GM19240 (cell line): ENCODE data around the gene RRP36.
"Not testable (repeated sequence)": the region's sequence is repeated elsewhere in the genome, so short reads cannot be mapped to it uniquely, and the experiment has no call there.

Source experiments
- DNase-seq: peaks from one replicate; pipeline ENCODE4 v3.0.0; 2011; ENCODE audit warnings: low spot score; ENCODE audit not compliant: insufficient read length

The RRP36 gene, protein sequence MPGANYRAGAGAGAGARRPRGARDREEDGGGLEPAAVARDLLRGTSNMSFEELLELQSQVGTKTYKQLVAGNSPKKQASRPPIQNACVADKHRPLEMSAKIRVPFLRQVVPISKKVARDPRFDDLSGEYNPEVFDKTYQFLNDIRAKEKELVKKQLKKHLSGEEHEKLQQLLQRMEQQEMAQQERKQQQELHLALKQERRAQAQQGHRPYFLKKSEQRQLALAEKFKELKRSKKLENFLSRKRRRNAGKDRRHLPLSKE

DNA sequence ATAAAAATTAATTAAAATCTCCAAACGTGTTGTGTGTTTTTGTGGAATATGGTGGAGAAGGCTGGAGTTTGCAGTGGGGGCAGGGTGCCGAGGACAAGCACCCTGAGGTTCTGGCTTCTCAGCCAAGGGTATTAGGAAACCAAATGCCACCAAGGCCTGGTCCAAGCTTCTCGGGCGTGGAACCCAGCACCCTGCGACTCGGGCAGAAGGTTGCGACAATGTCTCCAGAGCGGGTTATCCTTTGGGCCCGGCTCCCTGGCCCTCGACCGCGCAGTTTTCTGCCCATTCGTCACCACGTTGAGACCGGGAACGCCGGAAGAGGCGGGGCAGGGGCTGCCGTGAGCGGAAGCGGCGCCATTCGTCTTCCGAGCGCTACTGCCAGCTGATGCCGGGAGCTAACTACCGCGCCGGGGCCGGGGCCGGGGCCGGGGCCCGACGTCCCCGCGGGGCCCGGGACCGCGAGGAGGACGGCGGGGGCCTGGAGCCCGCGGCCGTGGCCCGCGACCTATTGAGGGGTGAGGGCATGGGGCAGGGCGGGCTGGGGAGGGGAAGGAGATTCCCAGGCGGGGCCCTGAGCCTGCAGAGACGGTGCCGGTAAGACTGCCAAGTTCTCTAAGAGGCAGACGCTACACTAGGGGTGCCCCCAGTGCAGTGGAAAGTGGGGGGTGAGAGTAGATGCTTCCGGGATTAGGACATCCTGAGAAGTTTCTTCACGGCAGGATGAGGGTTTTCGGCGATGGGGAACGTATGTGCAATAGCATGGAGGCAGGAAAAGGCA lies at the start of gene RRP36:
Gene RRP36, plus strand, starts transcription at position 354 of the 778 bp plus-strand sequence. Its CDS starts 32 bp downstream, at position 386.
- peak; percentile 77 for DNase-seq

DNA sequence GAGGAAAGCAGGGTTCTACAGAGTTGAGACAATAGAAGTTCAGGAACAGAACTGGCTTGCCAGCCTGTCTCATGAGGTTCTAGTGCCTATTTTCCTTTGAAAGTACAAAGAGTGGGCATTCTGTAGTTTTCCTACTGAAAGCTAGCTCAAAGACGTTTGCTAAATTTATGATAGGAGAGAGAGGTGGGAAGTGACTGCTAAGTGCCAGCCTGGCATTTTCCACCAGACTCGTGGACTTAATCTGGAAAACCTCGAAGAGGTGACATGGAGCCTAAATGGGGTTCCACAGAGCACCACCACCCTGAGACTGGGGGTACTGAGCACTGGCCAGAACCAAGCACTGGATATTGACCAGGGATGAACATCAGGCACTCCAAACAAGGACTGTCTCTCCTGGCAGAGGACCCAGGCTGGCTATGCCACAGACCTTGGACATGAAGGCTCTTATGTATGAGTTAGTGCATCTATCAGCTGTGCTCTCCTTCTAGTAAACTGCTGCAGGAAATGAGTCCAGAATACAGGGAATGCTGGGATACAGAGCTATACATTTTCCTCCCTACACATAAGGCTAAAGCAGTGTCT lies 49.6 kb upstream of the RRP36 start:
- DNase-seq, result no peak

DNA sequence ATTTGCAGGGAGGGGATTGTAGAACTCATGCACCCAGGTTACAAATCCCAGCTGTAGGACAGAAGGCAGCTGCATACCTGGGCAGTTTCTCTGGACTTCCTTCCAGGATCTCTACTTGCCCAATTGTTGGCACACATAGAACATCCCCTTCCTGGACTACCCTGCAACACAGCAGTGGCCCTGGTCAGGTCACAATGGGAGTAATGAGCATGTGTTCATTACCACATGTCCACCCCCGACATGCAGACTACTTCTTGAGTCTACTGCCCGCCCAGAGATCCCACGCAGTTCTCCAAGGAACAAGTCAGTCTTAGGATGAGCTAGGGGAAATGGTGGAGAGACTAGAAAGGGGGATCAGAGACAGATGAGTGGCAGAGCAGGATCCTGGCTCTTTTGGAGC lies 47.5 kb upstream of the RRP36 start:
- DNase-seq, result no peak

- DNase-seq, result no peak
These were observed 46.4 kb upstream of the RRP36 start for GRCh38 chr6:42974919-42975505.

- DNase-seq, result no peak
These were observed 43.0 kb upstream of the RRP36 start for GRCh38 chr6:42978487-42978838.

DNA sequence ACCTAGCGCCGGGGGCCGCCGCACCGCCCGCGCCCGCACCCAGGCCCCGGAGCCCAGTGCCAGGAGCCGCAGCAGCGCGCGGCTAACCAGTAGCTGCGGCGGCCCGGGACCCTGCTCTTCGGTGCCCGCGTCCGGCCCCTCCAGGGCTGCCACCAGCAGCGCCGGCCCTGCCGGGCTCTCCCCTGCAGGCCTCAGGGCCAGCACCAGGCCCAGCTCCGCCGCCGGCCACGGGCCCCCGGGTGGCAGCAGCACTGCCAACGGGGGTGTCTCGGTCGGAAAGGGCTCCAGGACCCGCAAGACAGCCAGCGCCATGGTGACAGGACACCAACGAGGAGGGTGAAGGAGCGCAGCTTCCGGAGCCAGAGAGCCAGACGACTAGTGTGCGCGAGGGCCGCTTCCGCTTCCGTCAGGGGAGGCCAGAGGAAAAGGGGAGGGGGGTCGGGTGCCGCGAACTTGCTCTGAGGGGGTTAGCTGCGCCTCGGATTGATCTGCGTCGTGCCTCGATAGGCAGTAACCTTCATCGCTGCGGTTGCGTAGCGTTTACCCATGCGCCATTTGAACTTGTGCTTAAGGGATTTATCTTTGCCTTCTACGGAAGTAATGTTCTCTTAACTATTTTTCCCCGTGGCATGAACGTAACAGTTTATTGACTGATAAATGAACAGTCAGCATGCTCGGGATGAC lies 42.4 kb upstream of the RRP36 start, which contains the start of gene PEX6:
Gene PEX6, minus strand, starts transcription at position 343 of the 684 bp plus-strand sequence. Its CDS starts 31 bp downstream, at position 312.
- DNase-seq, result peak; percentile 94

GRCh38 chr6:42979523-42980177 lies 41.8 kb upstream of the RRP36 start:
- no peak for DNase-seq

DNA sequence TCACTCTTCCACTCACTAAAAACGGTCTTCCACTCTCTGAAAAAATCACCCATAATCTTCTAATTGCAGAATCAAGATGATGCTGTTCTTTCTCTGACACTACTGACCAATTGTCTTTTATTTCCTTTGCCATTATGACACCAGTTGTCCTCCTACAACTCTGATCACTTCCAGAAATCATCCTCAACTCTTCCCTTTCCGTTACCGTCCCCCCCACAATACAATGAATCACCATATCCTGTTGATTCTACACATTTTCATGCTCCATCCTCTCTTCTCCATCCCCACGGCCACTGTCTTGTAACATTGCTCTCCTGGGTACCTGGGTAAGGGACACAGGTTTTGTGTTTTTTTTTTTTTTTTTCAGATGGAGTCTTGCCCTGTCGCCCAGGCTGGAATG lies 39.6 kb upstream of the RRP36 start:
- DNase-seq, result no peak

DNA sequence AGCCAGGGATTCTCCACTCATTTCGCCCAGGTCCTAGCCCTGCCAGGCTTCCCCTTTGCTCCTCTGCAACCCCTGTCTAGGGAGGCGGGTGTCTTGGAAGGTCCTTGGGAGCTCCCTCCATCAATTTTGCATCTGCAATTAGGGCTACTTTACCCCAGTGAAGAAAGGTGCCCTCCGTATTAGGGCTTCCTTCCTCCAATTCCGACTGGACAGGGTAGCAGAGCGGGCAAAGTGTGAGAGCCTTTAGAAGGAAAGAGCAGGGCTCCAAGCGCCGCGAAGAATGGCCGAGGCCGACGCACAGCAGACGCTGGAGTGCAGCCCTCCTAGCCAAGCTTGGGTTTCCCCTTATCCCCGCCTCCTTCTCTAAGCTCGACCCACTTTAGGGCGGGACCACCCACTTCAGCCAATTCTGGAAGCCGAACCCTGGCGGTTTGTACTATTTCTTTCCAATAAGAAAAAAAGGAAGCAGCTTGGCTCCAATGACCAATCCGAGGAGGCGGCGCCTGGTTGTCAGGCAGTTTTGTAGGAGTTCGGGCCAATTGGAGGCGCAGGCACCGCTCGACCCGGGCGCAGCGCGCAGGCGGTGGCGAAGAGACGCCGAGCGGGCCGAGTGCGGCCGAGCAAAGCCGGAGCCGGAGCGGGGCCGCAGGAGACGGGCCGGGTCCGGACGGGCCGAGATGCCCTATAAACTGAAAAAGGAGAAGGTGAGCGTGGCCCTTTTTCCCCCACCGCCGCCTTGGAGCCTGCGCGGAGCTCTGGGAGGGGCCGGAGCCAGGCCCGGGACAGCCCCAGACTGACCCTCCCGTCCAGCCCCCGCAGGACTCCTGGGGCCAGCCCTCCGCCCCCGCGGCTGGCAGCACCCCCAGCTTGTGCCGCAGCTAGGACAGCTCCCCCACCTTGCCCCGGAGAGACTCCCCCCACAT lies 37.2 kb upstream of the RRP36 start, which contains the start of gene PPP2R5D:
Gene PPP2R5D, plus strand, starts transcription at position 570 of the 923 bp plus-strand sequence. Its CDS starts 108 bp downstream, at position 678.
- peak; percentile 89 for DNase-seq

GRCh38 chr6:42984924-42985475 lies 36.4 kb upstream of the RRP36 start:
- no peak for DNase-seq

DNA sequence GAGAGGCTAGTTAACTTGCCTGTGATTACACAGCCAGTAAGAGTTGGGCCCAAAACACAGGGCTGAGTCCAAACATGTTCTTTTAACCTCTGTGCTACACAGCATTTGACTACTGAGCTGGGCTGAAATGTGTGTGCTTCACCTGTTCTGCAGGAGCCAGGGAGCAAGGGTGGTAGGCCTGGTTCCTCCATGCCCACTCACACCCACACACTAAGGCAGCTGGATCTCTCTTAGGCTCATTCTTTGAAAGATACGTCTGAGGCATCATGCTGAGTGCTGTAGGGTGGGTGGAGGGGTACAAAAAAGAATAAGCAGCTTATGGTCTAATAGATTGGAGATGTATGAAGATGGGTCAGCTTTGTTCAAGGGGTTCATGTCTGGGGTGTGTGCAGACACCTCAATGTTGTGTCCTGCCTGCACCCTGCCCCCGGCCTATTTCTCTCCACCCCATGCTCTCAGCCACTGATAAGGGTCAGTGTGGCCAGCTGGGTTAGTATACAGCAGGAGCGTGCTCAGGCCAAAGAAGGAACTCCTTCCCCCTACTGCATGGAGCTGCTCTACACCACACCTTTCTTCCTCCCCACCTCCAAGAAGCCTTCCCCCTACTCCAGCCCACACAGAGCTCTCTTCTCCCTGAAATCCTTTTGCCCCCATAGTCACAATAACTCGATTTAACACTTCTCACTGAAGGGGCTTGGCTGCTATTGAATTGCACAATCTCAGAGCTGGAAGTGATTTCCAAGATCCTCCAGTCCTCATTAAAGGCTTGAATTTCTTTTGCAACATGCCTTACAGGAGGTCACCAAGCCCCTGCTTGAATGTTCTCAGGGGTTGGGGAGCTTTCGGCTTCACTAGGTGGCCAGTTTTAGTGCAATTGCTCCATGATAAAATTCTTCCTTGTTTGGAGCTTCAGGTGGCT lies 33.6 kb upstream of the RRP36 start:
- no peak for DNase-seq

- no peak for DNase-seq
These were observed 32.9 kb upstream of the RRP36 start for GRCh38 chr6:42988486-42989020.

GRCh38 chr6:42989923-42990322 lies 31.5 kb upstream of the RRP36 start:
- no peak for DNase-seq

- no peak for DNase-seq
These were observed 28.0 kb upstream of the RRP36 start for GRCh38 chr6:42993445-42993844.

DNA sequence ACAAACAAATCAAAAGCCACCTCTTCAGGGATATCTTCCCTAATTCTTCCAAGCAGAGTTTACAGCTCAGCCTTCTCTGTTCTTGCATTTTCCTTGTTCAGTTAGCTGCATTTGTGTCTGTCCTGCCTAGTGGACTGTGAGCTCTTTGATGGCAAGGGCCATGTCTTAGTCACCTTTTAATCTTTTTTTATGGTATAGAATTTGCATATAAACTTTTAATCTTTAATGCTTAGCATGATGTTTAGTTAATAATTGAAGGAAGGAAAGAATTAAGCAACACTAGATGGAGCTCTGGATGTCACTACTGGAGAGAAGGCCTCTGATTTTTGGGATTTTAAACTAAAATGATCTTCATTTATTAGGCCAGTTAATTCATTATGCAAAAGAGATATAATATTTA lies 24.9 kb upstream of the RRP36 start:
- no peak for DNase-seq

- DNase-seq, result not testable (repeated sequence)
These were observed 23.2 kb upstream of the RRP36 start for GRCh38 chr6:42998205-42998604.

DNA sequence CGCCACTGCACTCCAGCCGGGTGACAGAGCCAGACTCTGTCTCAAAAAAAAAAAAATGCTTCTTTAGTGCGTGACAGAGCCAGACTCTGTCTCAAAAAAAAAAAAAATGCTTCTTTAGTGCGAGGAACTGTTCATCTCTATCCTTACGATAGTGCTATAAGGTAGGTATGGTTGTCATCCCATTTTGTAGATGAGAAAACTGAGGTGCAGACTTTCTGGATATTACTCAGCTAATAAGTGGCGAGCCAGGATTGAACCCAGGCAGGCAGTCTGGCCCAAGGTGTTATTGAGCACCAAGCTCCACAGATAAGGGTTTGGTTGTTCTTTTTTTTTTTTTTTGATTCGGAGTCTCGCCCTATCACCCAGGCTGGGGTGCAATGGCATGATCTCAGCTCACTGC lies 19.6 kb upstream of the RRP36 start:
- no peak for DNase-seq

- DNase-seq, result no peak
These were observed 15.6 kb upstream of the RRP36 start for GRCh38 chr6:43005844-43006243.
